Esophagus muscularis mucosa (tissue), 4 donors: ENCODE data around the gene RECK. TPM values are rescaled to one million over a fixed set of nuclear protein-coding genes. Genes with fewer than 3 reads are reported as not detected.

Source experiments
- DNase-seq: peaks from one replicate; pipeline ENCODE4 v3.0.0-alpha.2; 2017; ENCODE audit errors: extremely low spot score
- H3K27ac ChIP-seq, 4 donors: fragments of 200-600 bp; sonication (generic); replicated peaks in 1 of 4; 1 replicate in 3 of 4; 2 replicates in 1 of 4; pipeline ENCODE4 v1.5.1; 2016 to 2019; ENCODE audit warnings: mild to moderate bottlenecking in 1 of 4
- H3K27me3 ChIP-seq, 4 donors: fragments of 200-600 bp; sonication (generic); one replicate each; pipeline versions ENCODE4 v1.5.1 to v1.6.0; 2016 to 2019
- H3K36me3 ChIP-seq, 4 donors: fragments of 200-600 bp; sonication (generic); one replicate each; pipeline ENCODE4 v1.5.1; 2016 to 2019
- H3K4me1 ChIP-seq, 4 donors: fragments of 200-600 bp; sonication (generic); one replicate each; pipeline ENCODE4 v1.5.1; 2016 to 2019
- H3K4me3 ChIP-seq, 4 donors: fragments of 200-600 bp; sonication (generic); 1 replicate in 2 of 4; 2 replicates in 2 of 4; pipeline ENCODE4 v1.5.1; 2016 to 2019; ENCODE audit warnings: mild to moderate bottlenecking in 4 of 4, moderate library complexity in 1 of 4
- H3K9me3 ChIP-seq, 4 donors: fragments of 200-600 bp; sonication (generic); 1 replicate in 3 of 4; 2 replicates in 1 of 4; pipeline ENCODE4 v1.5.1; 2016 to 2019
- CTCF ChIP-seq, 3 experiments: fragments of 200-600 bp in 2 of 3; fragments of 450-650 bp in 1 of 3; sonication (generic) in 2 of 3; IDR thresholded peaks; one replicate each; pipeline ENCODE4 v1.5.1; 2017 to 2019; ENCODE audit warnings: antibody characterized with exemption in 3 of 3, mild to moderate bottlenecking in 2 of 3, moderate library complexity in 1 of 3
- EP300 ChIP-seq: sonication (generic); formaldehyde crosslinking; IDR thresholded peaks from one replicate; pipeline ENCODE4 v1.6.1; 2017; ENCODE audit warnings: antibody characterized with exemption
- POLR2A ChIP-seq: fragments of 450-650 bp; IDR thresholded peaks from one replicate; pipeline ENCODE4 v1.6.1; 2017; ENCODE audit warnings: antibody characterized with exemption, moderate library complexity, mild to moderate bottlenecking, low read depth
- POLR2AphosphoS5 ChIP-seq, 2 donors: sonication (generic); formaldehyde crosslinking; IDR thresholded peaks; one replicate each; pipeline ENCODE4 v1.6.1; 2017; ENCODE audit warnings: antibody characterized with exemption in 2 of 2
- WGBS: methylation state at CpG from one replicate; pipeline ENCODE4 v1.1.5; 2018; 5-methylcytosine and 5-hydroxymethylcytosine counted together
- intact Hi-C: fragments of 100-400 bp; cut with DNase I; formaldehyde crosslinking; loops from one replicate; pipeline ENCODE4 v1.15.1; 2023
- total RNA-seq, 4 donors: library from RNA; depleted of rRNA; stranded (reverse); fragments of >200 nt; gene quantifications; one replicate each; pipeline versions ENCODE4 v1.1.0 to v1.2.1, GENCODE V29; 2016

RECK gene
- total RNA-seq, 4 donors from 2014 or later: 16.6 to 24.2 (median 19.0) TPM

GRCh38 chr9:36123515-36123914 is 86.8 kb downstream of the RECK start:
- no peak for DNase-seq
- peaks cover 4 to 56% (median 31%) of the 10 kb centered on the region in 4 donors for H3K36me3 ChIP-seq
- H3K27ac ChIP-seq: no peak overlapping the region
- no peaks in the 10 kb centered on the region for H3K9me3 ChIP-seq
- H3K27me3 ChIP-seq: no peaks in the 10 kb centered on the region
- intact Hi-C loops: no loop called here
- 88% methylated on average over 2 of the region's 2 CpGs for WGBS
- no peak overlapping the region for H3K4me3 ChIP-seq
- TF ChIP-seq POLR2AphosphoS5 (IDR thresholded peaks at IDR 0.05) (no peak), CTCF (IDR thresholded peaks at IDR 0.05) (no peak), EP300 (no peak), POLR2A (no peak)
- H3K4me1 ChIP-seq: peaks cover 0 to 5% (median 0%) of the 10 kb centered on the region in 4 donors

- intact Hi-C loops: no loop called here
- Histone ChIP-seq H3K4me3 (no peak overlapping the region), H3K27me3 (no peaks in the 10 kb centered on the region), H3K4me1 (peaks cover 0 to 5% (median 0%) of the 10 kb centered on the region in 4 donors), H3K36me3 (peaks cover 4 to 40% (median 24%) of the 10 kb centered on the region in 4 donors), H3K9me3 (no peaks in the 10 kb centered on the region), H3K27ac (no peak overlapping the region)
- no peak for DNase-seq
- no peak for TF ChIP-seq CTCF (IDR thresholded peaks at IDR 0.05)
- no peak for TF ChIP-seq EP300
- TF ChIP-seq POLR2A: no peak
- TF ChIP-seq POLR2AphosphoS5 (IDR thresholded peaks at IDR 0.05): no peak
- 82% methylated on average over 10 of the region's 10 CpGs for WGBS
Observed at GRCh38 chr9:36125062-36125855, 88.5 kb downstream of the RECK start.

- Histone ChIP-seq H3K4me1 (peaks cover 0 to 5% (median 0%) of the 10 kb centered on the region in 4 donors), H3K36me3 (peaks cover 4 to 31% (median 17%) of the 10 kb centered on the region in 4 donors), H3K27ac (no peak overlapping the region), H3K9me3 (no peaks in the 10 kb centered on the region), H3K27me3 (no peaks in the 10 kb centered on the region), H3K4me3 (no peak overlapping the region)
- 54% methylated on average over 7 of the region's 7 CpGs for WGBS
- no peak for TF ChIP-seq POLR2AphosphoS5 (IDR thresholded peaks at IDR 0.05)
- no peak for TF ChIP-seq CTCF (IDR thresholded peaks at IDR 0.05)
- no peak for TF ChIP-seq EP300
- TF ChIP-seq POLR2A: no peak
- intact Hi-C loops: no loop called here
- DNase-seq: no peak
Observed at GRCh38 chr9:36126016-36126730, 89.5 kb downstream of the RECK start.

- no peaks in the 10 kb centered on the region for H3K27me3 ChIP-seq
- no peak overlapping the region for H3K27ac ChIP-seq
- H3K9me3 ChIP-seq: no peaks in the 10 kb centered on the region
- 71% methylated on average over 5 of the region's 5 CpGs for WGBS
- no peak for DNase-seq
- TF ChIP-seq EP300 (no peak), CTCF (IDR thresholded peaks at IDR 0.05) (no peak), POLR2A (no peak), POLR2AphosphoS5 (IDR thresholded peaks at IDR 0.05) (no peak)
- H3K4me1 ChIP-seq: peaks cover 0 to 5% (median 2%) of the 10 kb centered on the region in 4 donors
- no peak overlapping the region for H3K4me3 ChIP-seq
- intact Hi-C loops: no loop called here
- peaks cover 0 to 15% (median 3%) of the 10 kb centered on the region in 4 donors for H3K36me3 ChIP-seq
Observed at GRCh38 chr9:36127652-36128244, 91.0 kb downstream of the RECK start.
